HCT116 (cell line): ENCODE measurements around the gene FNIP2. TPM values are rescaled to one million over a fixed set of nuclear protein-coding genes. Genes with fewer than 3 reads are reported as not detected.
"Not testable (repeated sequence)": the region's sequence is repeated elsewhere in the genome, so short reads cannot be mapped to it uniquely, and the experiment has no call there.

Experiments
- ATAC-seq: fragments of 200-7000 bp; cut with Tn5 transposase; 2 replicates; pipeline ENCODE4 v1.9.1; 2020; ENCODE audit warnings: mild to moderate bottlenecking, moderate library complexity
- BruUV-seq: library from RNA; stranded (reverse); fragments of 400-500 nt; replicated peaks from 2 replicates; lab custom pipeline; 2021; lab: Mats Ljungman, UMichigan
- CTCF ChIA-PET: fragments of 300-600 bp; sonication (Branson Sonifier 250); formaldehyde crosslinking; loops from one replicate; lab custom pipeline; 2021; ENCODE audit warnings: antibody characterized with exemption; lab: Charles Lee
- POLR2A ChIA-PET: fragments of 300-600, 350-600 bp; sonication (Branson Sonifier 250); formaldehyde crosslinking; loops from one replicate; lab custom pipeline; 2021; ENCODE audit warnings: antibody characterized with exemption; lab: Charles Lee
- RAD21 ChIA-PET, 2 experiments: fragments of 300-600 bp; sonication (Branson Sonifier 250); formaldehyde crosslinking; loops; one replicate each; lab custom pipeline; 2023; ENCODE audit warnings: low total read pairs in 2 of 2; ENCODE audit not compliant: uncharacterized antibody in 2 of 2, unreplicated experiment in 2 of 2, low non-redundant PET in 1 of 2; lab: Charles Lee
- DNase-seq: peaks from one replicate; pipeline ENCODE4 v3.0.0-alpha.2; 2010; ENCODE audit warnings: low read depth, low spot score
- H2AFZ ChIP-seq: fragments of 200-600 bp; shearing (Covaris generic), sonication (generic); 2 replicates; pipeline ENCODE4 v1.6.1; 2017; ENCODE audit warnings: low read depth, mixed run types, mixed read lengths, antibody characterized with exemption, low read length; ENCODE audit not compliant: poor library complexity, severe bottlenecking
- H3K27ac ChIP-seq: 2 replicates; pipeline ENCODE4 v1.5.1; 2012; ENCODE audit warnings: low read depth, low read length
- H3K27me3 ChIP-seq: fragments of 200-600 bp; sonication (generic); 2 replicates; pipeline ENCODE4 v1.6.1; 2016; ENCODE audit warnings: mixed run types, low read length, mixed read lengths; ENCODE audit not compliant: insufficient read depth
- H3K36me3 ChIP-seq, 2 experiments: fragments of 200-500 bp in 1 of 2; fragments of 200-600 bp in 1 of 2; sonication (Bioruptor generic) in 1 of 2; sonication (generic) in 1 of 2; 2 replicates each; pipeline versions ENCODE4 v1.5.1 to v1.6.1; 2014 to 2016; ENCODE audit warnings: low read length in 2 of 2, inconsistent platforms in 1 of 2, mixed read lengths in 1 of 2, mixed run types in 1 of 2; ENCODE audit not compliant: insufficient read depth in 2 of 2, control insufficient read depth in 1 of 2
- H3K4me1 ChIP-seq, 2 experiments: fragments of 200-600 bp in 1 of 2; sonication (generic) in 1 of 2; 2 replicates each; pipeline versions ENCODE4 v1.5.1 to v1.6.1; 2012 to 2017; ENCODE audit warnings: low read length in 2 of 2, inconsistent platforms in 1 of 2, mild to moderate bottlenecking in 1 of 2, mixed read lengths in 1 of 2, mixed run types in 1 of 2, moderate library complexity in 1 of 2; ENCODE audit not compliant: insufficient read depth in 2 of 2, control insufficient read depth in 1 of 2
- H3K4me2 ChIP-seq: fragments of 200-600 bp; sonication (generic); 2 replicates; pipeline ENCODE4 v1.6.1; 2017; ENCODE audit warnings: mixed run types, low read length, mixed read lengths
- H3K4me3 ChIP-seq, 2 experiments: fragments of 200-600 bp in 1 of 2; sonication (generic) in 1 of 2; replicated peaks in 1 of 2; 2 replicates each; pipeline ENCODE4 v1.5.1; 2011 to 2016; ENCODE audit warnings: low read length in 2 of 2, control low read depth in 1 of 2, low read depth in 1 of 2, mild to moderate bottlenecking in 1 of 2, mixed read lengths in 1 of 2, mixed run types in 1 of 2
- H3K79me2 ChIP-seq: fragments of 200-600 bp; sonication (generic); 2 replicates; pipeline ENCODE4 v1.6.1; 2017; ENCODE audit warnings: mild to moderate bottlenecking, mixed run types, low read length, moderate library complexity, mixed read lengths; ENCODE audit not compliant: insufficient read depth
- H3K9ac ChIP-seq: fragments of 200-600 bp; sonication (generic); 2 replicates; pipeline ENCODE4 v1.6.1; 2016; ENCODE audit warnings: low read length, mixed read lengths
- H3K9me2 ChIP-seq: fragments of 200-600 bp; sonication (generic), shearing (Covaris generic); 2 replicates; pipeline ENCODE4 v1.6.1; 2017; ENCODE audit warnings: mixed run types, mild to moderate bottlenecking, moderate library complexity; ENCODE audit not compliant: insufficient read depth
- H3K9me3 ChIP-seq, 2 experiments: fragments of 200-500 bp in 1 of 2; fragments of 200-600 bp in 1 of 2; sonication (Bioruptor generic) in 1 of 2; sonication (generic) in 1 of 2; 2 replicates each; pipeline ENCODE4 v1.6.1; 2014 to 2017; ENCODE audit warnings: low read length in 2 of 2, mixed read lengths in 2 of 2, inconsistent platforms in 1 of 2, low read depth in 1 of 2, mild to moderate bottlenecking in 1 of 2, mixed run types in 1 of 2, moderate library complexity in 1 of 2; ENCODE audit not compliant: control insufficient read depth in 1 of 2, insufficient read depth in 1 of 2
- H4K20me1 ChIP-seq: fragments of 200-600 bp; sonication (generic), shearing (Covaris generic); 2 replicates; pipeline ENCODE4 v1.6.1; 2017; ENCODE audit warnings: mixed run types, mild to moderate bottlenecking, moderate library complexity; ENCODE audit not compliant: insufficient read depth
- ATF3 ChIP-seq: IDR thresholded peaks from 2 replicates; pipeline ENCODE4 v1.6.1; 2012
- CEBPB ChIP-seq: IDR thresholded peaks from 2 replicates; pipeline ENCODE4 v1.6.1; 2012; ENCODE audit warnings: low read depth
- EZH2 ChIP-seq: fragments of 200-600 bp; sonication (generic); IDR thresholded peaks from 2 replicates; pipeline ENCODE4 v1.6.1; 2017; ENCODE audit warnings: antibody characterized with exemption, mixed run types
- POLR2A ChIP-seq: IDR thresholded peaks from 2 replicates; pipeline ENCODE4 v1.7.0; 2011; ENCODE audit warnings: borderline replicate concordance; ENCODE audit not compliant: insufficient read depth, insufficient read length; ENCODE audit errors: extremely low read depth
- SIN3A ChIP-seq: IDR thresholded peaks from 2 replicates; pipeline ENCODE4 v1.6.1; 2012; ENCODE audit warnings: low read depth
- ZBTB33 ChIP-seq: IDR thresholded peaks from 2 replicates; pipeline ENCODE4 v1.6.1; 2011; ENCODE audit warnings: mild to moderate bottlenecking, low read length, moderate library complexity; ENCODE audit not compliant: insufficient replicate concordance; ENCODE audit errors: extremely low read depth
- intact Hi-C: fragments of 100-400 bp; cut with micrococcal nuclease; formaldehyde crosslinking; loops from 2 replicates; pipeline ENCODE4 v1.10.0; 2022
- total RNA-seq: library from RNA; stranded (reverse); gene quantifications from one replicate; pipeline ENCODE4 v1.2.1, GENCODE V29; 2021; ENCODE audit not compliant: unreplicated experiment

FNIP2 gene
- total RNA-seq, 1 experiment from 2014 or later, result 4.8 TPM

GRCh38 chr4:158827543-158827981 is 58.7 kb downstream of the FNIP2 start (continued):
- TF ChIP-seq ATF3, result no peak
- no peak for TF ChIP-seq EZH2
- TF ChIP-seq ZBTB33, result no peak
- no peak for TF ChIP-seq SIN3A
- TF ChIP-seq POLR2A, result no peak
- no peak for TF ChIP-seq CEBPB

DNA sequence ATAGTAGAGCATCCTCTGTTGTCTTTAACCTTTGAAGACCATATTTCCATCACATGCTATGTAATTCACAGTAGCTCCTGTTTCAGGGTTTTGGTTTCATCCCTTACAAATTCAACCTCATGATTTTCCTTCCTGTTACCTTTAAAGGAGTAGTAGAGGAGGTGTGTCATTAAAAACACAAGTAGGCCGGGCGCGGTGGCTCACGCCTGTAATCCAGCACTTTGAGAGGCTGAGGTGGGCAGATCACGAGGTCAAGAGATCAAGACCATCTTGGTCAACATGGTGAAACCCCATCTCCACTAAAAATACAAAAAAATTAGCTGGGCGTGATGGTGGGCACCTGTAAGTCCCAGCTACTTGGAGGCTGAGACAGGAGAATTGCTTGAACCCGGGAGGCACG is 59.3 kb downstream of the FNIP2 start:
- H4K20me1 ChIP-seq, H3K9me3 ChIP-seq, H3K9me2 ChIP-seq, H3K4me2 ChIP-seq, H3K79me2 ChIP-seq, ATAC-seq, POLR2A ChIA-PET, RAD21 ChIA-PET, H3K4me3 ChIP-seq, H3K27me3 ChIP-seq, DNase-seq, H2AFZ ChIP-seq, H3K27ac ChIP-seq, H3K9ac ChIP-seq, H3K36me3 ChIP-seq, intact Hi-C loops, BruUV-seq: not testable (repeated sequence)
- peaks cover 0 to 13% of the 10 kb centered on the region in 2 experiments; a peak in 2 of 4 replicates for H3K4me1 ChIP-seq
- CTCF ChIA-PET, result interaction anchor here (1.2 kb wide), 1 partner anchor 23 kb away, joined by 3 read pairs; no protein-coding TSS in a partner anchor
